DMS79 treated with DMSO at 0.1 percent for 48 hours (cell line): ENCODE data around the gene OR5T1.

ENCODE experiments used
- DNase-seq: peaks from one replicate; lab custom pipeline; 2025; lab: John Stamatoyannopoulos, UW

OR5T1 gene

GRCh38 chr11:56273854-56274253, at the start of gene OR5T1:
Gene OR5T1 (plus strand): TSS chr11:56274154. CDS start chr11:56275639, 1,485 bp downstream.
- no peak for DNase-seq

GRCh38 chr11:56234155-56234554, 39.8 kb upstream of the OR5T1 start, which contains the start of gene OR5T2:
Gene OR5T2 (minus strand): TSS chr11:56234255. CDS start chr11:56233062, 1,193 bp downstream.
- no peak for DNase-seq

- DNase-seq = no peak
Measured at GRCh38 chr11:56251954-56252353, 22.0 kb upstream of the OR5T1 start, which contains the start of gene OR5T3. Gene OR5T3 (plus strand): TSS chr11:56252254. CDS start chr11:56252254, 0 bp downstream.

- DNase-seq = no peak
Measured at GRCh38 chr11:56271092-56271491, 2.9 kb upstream of the OR5T1 start.

- DNase-seq = no peak
Measured at GRCh38 chr11:56292154-56292553, 18.2 kb downstream of the OR5T1 start, which contains the start of gene OR8H1. Gene OR8H1 (minus strand): TSS chr11:56292254. CDS start chr11:56291062, 1,192 bp downstream.

- DNase-seq = no peak
Measured at GRCh38 chr11:56296898-56297297, 22.9 kb downstream of the OR5T1 start.

GRCh38 chr11:56307836-56308235, 33.9 kb downstream of the OR5T1 start:
- no peak for DNase-seq

GRCh38 chr11:56314844-56315243, 40.9 kb downstream of the OR5T1 start, which contains the start of gene OR8K3:
Gene OR8K3 (plus strand): TSS chr11:56315144. CDS start chr11:56318307, 3,163 bp downstream.
- DNase-seq = no peak
